ENCODE data around the gene LTA. TPM values are rescaled to one million over a fixed set of nuclear protein-coding genes. Genes with fewer than 3 reads are reported as not detected.
A peak's percentile ranks its signal among the peaks of the same experiment; 100 is the strongest.

Gene LTA
- total and polyA plus RNA-seq, 2 experiments from 2014 or later: not detected

- H3K4me2 ChIP-seq: no peak overlapping the region
- Mint-ChIP-seq H3K4me1 (peaks cover 27% of the 10 kb centered on the region), H3K4me3 (peak overlapping the region; percentile 22; the same call in 2 of the 3 replicates), H3K36me3 (ENCODE audit: low read depth) (peaks cover 34% of the 10 kb centered on the region), H3K27me3 (ENCODE audit: insufficient read depth, low read depth, poor library complexity) (peaks cover 12% of the 10 kb centered on the region), H3K9me3 (no peaks in the 10 kb centered on the region; the same call in 2 of the 3 replicates), H3K27ac (no peak overlapping the region)
- TF ChIP-seq EZH2phosphoT487 (IDR thresholded peaks at IDR 0.05; ENCODE audit: unreplicated experiment) (no peak), POLR2AphosphoS5 (IDR thresholded peaks at IDR 0.05; ENCODE audit: low read depth) (no peak), NANOG (IDR thresholded peaks at IDR 0.05; ENCODE audit: borderline replicate concordance) (no peak), JUNB (IDR thresholded peaks at IDR 0.05; ENCODE audit: unreplicated experiment) (no peak), ZNF114 (CRISPR knock-in tag; IDR thresholded peaks at IDR 0.05) (no peak)
- H3K36me3 ChIP-seq (ENCODE audit: insufficient read depth): peaks cover 16% of the 10 kb centered on the region
- no peak overlapping the region for H2AFZ ChIP-seq
- peaks cover 12% of the 10 kb centered on the region for H4K20me1 ChIP-seq (replicated peaks; ENCODE audit: insufficient read depth)
- no peak for ATAC-seq
- H3K27ac ChIP-seq (ENCODE audit: low read depth): no peak overlapping the region
- DNase-seq (ENCODE audit: low spot score): no peak
- H3F3A ChIP-seq (replicated peaks; ENCODE audit: low read depth): peaks cover 11% of the 10 kb centered on the region
- no peaks in the 10 kb centered on the region for H3K27me3 ChIP-seq (ENCODE audit: insufficient read depth)
- H3K9me2 ChIP-seq (ENCODE audit: insufficient read depth): no peaks in the 10 kb centered on the region
- no peak overlapping the region for H3K4me3 ChIP-seq
- peaks cover 21% of the 10 kb centered on the region for H3K4me1 ChIP-seq (ENCODE audit: insufficient read depth)
- peaks cover 37% of the 10 kb centered on the region for H3K79me2 ChIP-seq (replicated peaks; ENCODE audit: insufficient read depth)
These were observed 27.4 kb upstream of the LTA start for GRCh38 chr6:31544676-31545075.

- ATAC-seq: no peak
- peaks cover 6% of the 10 kb centered on the region for H3F3A ChIP-seq (replicated peaks; ENCODE audit: low read depth)
- H3K36me3 Mint-ChIP-seq (ENCODE audit: low read depth): peaks cover 30% of the 10 kb centered on the region
- H3K79me2 ChIP-seq (replicated peaks; ENCODE audit: insufficient read depth): peaks cover 31% of the 10 kb centered on the region
- no peaks in the 10 kb centered on the region for H3K9me2 ChIP-seq (ENCODE audit: insufficient read depth)
- H3K27me3 Mint-ChIP-seq (ENCODE audit: insufficient read depth, low read depth, poor library complexity): peaks cover 12% of the 10 kb centered on the region
- no peak overlapping the region for H3K27ac Mint-ChIP-seq
- peaks cover 21% of the 10 kb centered on the region for H3K4me1 Mint-ChIP-seq
- no peak for DNase-seq (ENCODE audit: low spot score)
- peaks cover 9% of the 10 kb centered on the region; the same call in 1 of the 2 replicates for H3K36me3 ChIP-seq (ENCODE audit: insufficient read depth)
- no peak overlapping the region; the same call in 1 of the 2 replicates for H3K4me3 ChIP-seq
- H4K20me1 ChIP-seq (replicated peaks; ENCODE audit: insufficient read depth): peaks cover 6% of the 10 kb centered on the region
- H3K9me3 Mint-ChIP-seq: no peaks in the 10 kb centered on the region; the same call in 2 of the 3 replicates
- H3K4me2 ChIP-seq: no peak overlapping the region
- H3K27ac ChIP-seq (ENCODE audit: low read depth): no peak overlapping the region
- peak overlapping the region; percentile 76 for H3K4me3 Mint-ChIP-seq
- H3K27me3 ChIP-seq (ENCODE audit: insufficient read depth): no peaks in the 10 kb centered on the region
- no peak overlapping the region for H2AFZ ChIP-seq
- H3K4me1 ChIP-seq (ENCODE audit: insufficient read depth): peaks cover 15% of the 10 kb centered on the region
- TF ChIP-seq, protein P1, sequence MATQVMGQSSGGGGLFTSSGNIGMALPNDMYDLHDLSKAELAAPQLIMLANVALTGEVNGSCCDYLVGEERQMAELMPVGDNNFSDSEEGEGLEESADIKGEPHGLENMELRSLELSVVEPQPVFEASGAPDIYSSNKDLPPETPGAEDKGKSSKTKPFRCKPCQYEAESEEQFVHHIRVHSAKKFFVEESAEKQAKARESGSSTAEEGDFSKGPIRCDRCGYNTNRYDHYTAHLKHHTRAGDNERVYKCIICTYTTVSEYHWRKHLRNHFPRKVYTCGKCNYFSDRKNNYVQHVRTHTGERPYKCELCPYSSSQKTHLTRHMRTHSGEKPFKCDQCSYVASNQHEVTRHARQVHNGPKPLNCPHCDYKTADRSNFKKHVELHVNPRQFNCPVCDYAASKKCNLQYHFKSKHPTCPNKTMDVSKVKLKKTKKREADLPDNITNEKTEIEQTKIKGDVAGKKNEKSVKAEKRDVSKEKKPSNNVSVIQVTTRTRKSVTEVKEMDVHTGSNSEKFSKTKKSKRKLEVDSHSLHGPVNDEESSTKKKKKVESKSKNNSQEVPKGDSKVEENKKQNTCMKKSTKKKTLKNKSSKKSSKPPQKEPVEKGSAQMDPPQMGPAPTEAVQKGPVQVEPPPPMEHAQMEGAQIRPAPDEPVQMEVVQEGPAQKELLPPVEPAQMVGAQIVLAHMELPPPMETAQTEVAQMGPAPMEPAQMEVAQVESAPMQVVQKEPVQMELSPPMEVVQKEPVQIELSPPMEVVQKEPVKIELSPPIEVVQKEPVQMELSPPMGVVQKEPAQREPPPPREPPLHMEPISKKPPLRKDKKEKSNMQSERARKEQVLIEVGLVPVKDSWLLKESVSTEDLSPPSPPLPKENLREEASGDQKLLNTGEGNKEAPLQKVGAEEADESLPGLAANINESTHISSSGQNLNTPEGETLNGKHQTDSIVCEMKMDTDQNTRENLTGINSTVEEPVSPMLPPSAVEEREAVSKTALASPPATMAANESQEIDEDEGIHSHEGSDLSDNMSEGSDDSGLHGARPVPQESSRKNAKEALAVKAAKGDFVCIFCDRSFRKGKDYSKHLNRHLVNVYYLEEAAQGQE (IDR thresholded peaks at IDR 0.05; ENCODE audit: unreplicated experiment): no peak
- TF ChIP-seq STAT1 (IDR thresholded peaks at IDR 0.05; ENCODE audit: unreplicated experiment) (no peak), EZH2 (IDR thresholded peaks at IDR 0.05; ENCODE audit: low read depth, unreplicated experiment) (no peak), POLR2AphosphoS5 (IDR thresholded peaks at IDR 0.05; ENCODE audit: low read depth) (no peak), ETS1 (IDR thresholded peaks at IDR 0.05) (no peak), ZNF331 (CRISPR knock-in tag; IDR thresholded peaks at IDR 0.05; ENCODE audit: low read depth) (no peak), NANOG (IDR thresholded peaks at IDR 0.05; ENCODE audit: borderline replicate concordance) (no peak), CTCF (conservative IDR thresholded peaks at IDR 0.05; ENCODE audit: low read depth in 2 of 2) (no peak)
These were observed 26.8 kb upstream of the LTA start for GRCh38 chr6:31545291-31545690.

All from GM23338 (cell line).